HCT116 (cell line): ENCODE results near the gene OR10AD1. TPM values are rescaled to one million over a fixed set of nuclear protein-coding genes. Genes with fewer than 3 reads are reported as not detected.

Source experiments
- ATAC-seq: fragments of 200-7000 bp; cut with Tn5 transposase; 2 replicates; pipeline ENCODE4 v1.9.1; 2020; ENCODE audit warnings: mild to moderate bottlenecking, moderate library complexity
- BruUV-seq: library from RNA; stranded (reverse); fragments of 400-500 nt; replicated peaks from 2 replicates; lab custom pipeline; 2021; lab: Mats Ljungman, UMichigan
- CTCF ChIA-PET: fragments of 300-600 bp; sonication (Branson Sonifier 250); formaldehyde crosslinking; loops from one replicate; lab custom pipeline; 2021; ENCODE audit warnings: antibody characterized with exemption; lab: Charles Lee
- POLR2A ChIA-PET: fragments of 300-600, 350-600 bp; sonication (Branson Sonifier 250); formaldehyde crosslinking; loops from one replicate; lab custom pipeline; 2021; ENCODE audit warnings: antibody characterized with exemption; lab: Charles Lee
- RAD21 ChIA-PET, 2 experiments: fragments of 300-600 bp; sonication (Branson Sonifier 250); formaldehyde crosslinking; loops; one replicate each; lab custom pipeline; 2023; ENCODE audit warnings: low total read pairs in 2 of 2; ENCODE audit not compliant: uncharacterized antibody in 2 of 2, unreplicated experiment in 2 of 2, low non-redundant PET in 1 of 2; lab: Charles Lee
- DNase-seq: peaks from one replicate; pipeline ENCODE4 v3.0.0-alpha.2; 2010; ENCODE audit warnings: low read depth, low spot score
- H2AFZ ChIP-seq: fragments of 200-600 bp; shearing (Covaris generic), sonication (generic); 2 replicates; pipeline ENCODE4 v1.6.1; 2017; ENCODE audit warnings: low read depth, mixed run types, mixed read lengths, antibody characterized with exemption, low read length; ENCODE audit not compliant: poor library complexity, severe bottlenecking
- H3K27ac ChIP-seq: 2 replicates; pipeline ENCODE4 v1.5.1; 2012; ENCODE audit warnings: low read depth, low read length
- H3K27me3 ChIP-seq: fragments of 200-600 bp; sonication (generic); 2 replicates; pipeline ENCODE4 v1.6.1; 2016; ENCODE audit warnings: mixed run types, low read length, mixed read lengths; ENCODE audit not compliant: insufficient read depth
- H3K36me3 ChIP-seq, 2 experiments: fragments of 200-500 bp in 1 of 2; fragments of 200-600 bp in 1 of 2; sonication (Bioruptor generic) in 1 of 2; sonication (generic) in 1 of 2; 2 replicates each; pipeline versions ENCODE4 v1.5.1 to v1.6.1; 2014 to 2016; ENCODE audit warnings: low read length in 2 of 2, inconsistent platforms in 1 of 2, mixed read lengths in 1 of 2, mixed run types in 1 of 2; ENCODE audit not compliant: insufficient read depth in 2 of 2, control insufficient read depth in 1 of 2
- H3K4me1 ChIP-seq, 2 experiments: fragments of 200-600 bp in 1 of 2; sonication (generic) in 1 of 2; 2 replicates each; pipeline versions ENCODE4 v1.5.1 to v1.6.1; 2012 to 2017; ENCODE audit warnings: low read length in 2 of 2, inconsistent platforms in 1 of 2, mild to moderate bottlenecking in 1 of 2, mixed read lengths in 1 of 2, mixed run types in 1 of 2, moderate library complexity in 1 of 2; ENCODE audit not compliant: insufficient read depth in 2 of 2, control insufficient read depth in 1 of 2
- H3K4me2 ChIP-seq: fragments of 200-600 bp; sonication (generic); 2 replicates; pipeline ENCODE4 v1.6.1; 2017; ENCODE audit warnings: mixed run types, low read length, mixed read lengths
- H3K4me3 ChIP-seq, 2 experiments: fragments of 200-600 bp in 1 of 2; sonication (generic) in 1 of 2; replicated peaks in 1 of 2; 2 replicates each; pipeline ENCODE4 v1.5.1; 2011 to 2016; ENCODE audit warnings: low read length in 2 of 2, control low read depth in 1 of 2, low read depth in 1 of 2, mild to moderate bottlenecking in 1 of 2, mixed read lengths in 1 of 2, mixed run types in 1 of 2
- H3K79me2 ChIP-seq: fragments of 200-600 bp; sonication (generic); 2 replicates; pipeline ENCODE4 v1.6.1; 2017; ENCODE audit warnings: mild to moderate bottlenecking, mixed run types, low read length, moderate library complexity, mixed read lengths; ENCODE audit not compliant: insufficient read depth
- H3K9ac ChIP-seq: fragments of 200-600 bp; sonication (generic); 2 replicates; pipeline ENCODE4 v1.6.1; 2016; ENCODE audit warnings: low read length, mixed read lengths
- H3K9me2 ChIP-seq: fragments of 200-600 bp; sonication (generic), shearing (Covaris generic); 2 replicates; pipeline ENCODE4 v1.6.1; 2017; ENCODE audit warnings: mixed run types, mild to moderate bottlenecking, moderate library complexity; ENCODE audit not compliant: insufficient read depth
- H3K9me3 ChIP-seq, 2 experiments: fragments of 200-500 bp in 1 of 2; fragments of 200-600 bp in 1 of 2; sonication (Bioruptor generic) in 1 of 2; sonication (generic) in 1 of 2; 2 replicates each; pipeline ENCODE4 v1.6.1; 2014 to 2017; ENCODE audit warnings: low read length in 2 of 2, mixed read lengths in 2 of 2, inconsistent platforms in 1 of 2, low read depth in 1 of 2, mild to moderate bottlenecking in 1 of 2, mixed run types in 1 of 2, moderate library complexity in 1 of 2; ENCODE audit not compliant: control insufficient read depth in 1 of 2, insufficient read depth in 1 of 2
- H4K20me1 ChIP-seq: fragments of 200-600 bp; sonication (generic), shearing (Covaris generic); 2 replicates; pipeline ENCODE4 v1.6.1; 2017; ENCODE audit warnings: mixed run types, mild to moderate bottlenecking, moderate library complexity; ENCODE audit not compliant: insufficient read depth
- CBX3 ChIP-seq: IDR thresholded peaks from 2 replicates; pipeline ENCODE4 v1.6.1; 2012; ENCODE audit warnings: low read depth
- CEBPB ChIP-seq: IDR thresholded peaks from 2 replicates; pipeline ENCODE4 v1.6.1; 2012; ENCODE audit warnings: low read depth
- CTCF ChIP-seq, 3 experiments: fragments of 200-600 bp in 1 of 3; sonication (generic) in 1 of 3; IDR thresholded peaks in 2 of 3; conservative IDR thresholded peaks in 1 of 3; 2 replicates each; pipeline ENCODE4 v1.5.1; 2012 to 2017; ENCODE audit warnings: low read depth in 2 of 3, low read length in 2 of 3, antibody characterized with exemption in 1 of 3, borderline replicate concordance in 1 of 3, control low read depth in 1 of 3, mild to moderate bottlenecking in 1 of 3, mixed read lengths in 1 of 3, mixed run types in 1 of 3, moderate library complexity in 1 of 3; ENCODE audit not compliant: insufficient read depth in 1 of 3
- EGR1 ChIP-seq: IDR thresholded peaks from 2 replicates; pipeline ENCODE4 v1.6.1; 2012; ENCODE audit warnings: low read depth
- ELF1 ChIP-seq: IDR thresholded peaks from 2 replicates; pipeline ENCODE4 v1.6.1; 2012; ENCODE audit warnings: low read depth, borderline replicate concordance
- EZH2 ChIP-seq: fragments of 200-600 bp; sonication (generic); IDR thresholded peaks from 2 replicates; pipeline ENCODE4 v1.6.1; 2017; ENCODE audit warnings: antibody characterized with exemption, mixed run types
- EZH2phosphoT487 ChIP-seq: fragments of 200-600 bp; IDR thresholded peaks from 2 replicates; pipeline ENCODE4 v1.6.1; 2018; ENCODE audit warnings: antibody characterized with exemption, borderline replicate concordance
- FOSL1 ChIP-seq: IDR thresholded peaks from 2 replicates; pipeline ENCODE4 v1.6.1; 2012; ENCODE audit warnings: low read depth
- JUND ChIP-seq: IDR thresholded peaks from 2 replicates; pipeline ENCODE4 v1.6.1; 2012
- MAX ChIP-seq: IDR thresholded peaks from 2 replicates; pipeline ENCODE4 v1.6.1; 2012
- POLR2A ChIP-seq: IDR thresholded peaks from 2 replicates; pipeline ENCODE4 v1.7.0; 2011; ENCODE audit warnings: borderline replicate concordance; ENCODE audit not compliant: insufficient read depth, insufficient read length; ENCODE audit errors: extremely low read depth
- POLR2AphosphoS5 ChIP-seq: IDR thresholded peaks from 2 replicates; pipeline ENCODE4 v1.6.1; 2011; ENCODE audit warnings: mild to moderate bottlenecking, low read depth, low read length, moderate library complexity
- RAD21 ChIP-seq: IDR thresholded peaks from 2 replicates; pipeline ENCODE4 v1.6.1; 2012; ENCODE audit warnings: low read depth, mild to moderate bottlenecking
- REST ChIP-seq: IDR thresholded peaks from 2 replicates; pipeline ENCODE4 v1.6.1; 2012; ENCODE audit warnings: low read depth
- SIN3A ChIP-seq: IDR thresholded peaks from 2 replicates; pipeline ENCODE4 v1.6.1; 2012; ENCODE audit warnings: low read depth
- SP1 ChIP-seq: IDR thresholded peaks from 2 replicates; pipeline ENCODE4 v1.6.1; 2012; ENCODE audit warnings: low read depth
- SRF ChIP-seq: IDR thresholded peaks from 2 replicates; pipeline ENCODE4 v1.6.1; 2012; ENCODE audit warnings: low read depth
- TCF7L2 ChIP-seq: IDR thresholded peaks from 2 replicates; pipeline ENCODE4 v1.7.0; 2011; ENCODE audit warnings: borderline replicate concordance, inconsistent platforms; ENCODE audit not compliant: insufficient read depth, insufficient read length; ENCODE audit errors: extremely low read depth
- YY1 ChIP-seq: IDR thresholded peaks from 2 replicates; pipeline ENCODE4 v1.6.1; 2011; ENCODE audit warnings: low read length, low read depth, moderate library complexity, mild to moderate bottlenecking; ENCODE audit not compliant: insufficient replicate concordance; ENCODE audit errors: extremely low read depth
- ZBTB33 ChIP-seq: IDR thresholded peaks from 2 replicates; pipeline ENCODE4 v1.6.1; 2011; ENCODE audit warnings: mild to moderate bottlenecking, low read length, moderate library complexity; ENCODE audit not compliant: insufficient replicate concordance; ENCODE audit errors: extremely low read depth
- intact Hi-C: fragments of 100-400 bp; cut with micrococcal nuclease; formaldehyde crosslinking; loops from 2 replicates; pipeline ENCODE4 v1.10.0; 2022
- total RNA-seq: library from RNA; stranded (reverse); gene quantifications from one replicate; pipeline ENCODE4 v1.2.1, GENCODE V29; 2021; ENCODE audit not compliant: unreplicated experiment

OR10AD1 gene
- total RNA-seq, 1 experiment from 2014 or later: not detected

- ATAC-seq: peak; percentile 64
- no peaks in the 10 kb centered on the region for H3K27me3 ChIP-seq
- peak overlapping the region; percentile 96 for H3K4me2 ChIP-seq
- peak overlapping the region; percentile 54 to 69 for H3K4me3 ChIP-seq
- DNase-seq: peak; percentile 23
- H3K79me2 ChIP-seq: no peaks in the 10 kb centered on the region
- no peaks in the 10 kb centered on the region for H3K9me3 ChIP-seq
- BruUV-seq: TSS peak; percentile 96
- peak overlapping the region; percentile 99 for H2AFZ ChIP-seq
- peak overlapping the region; percentile 65 for H3K9ac ChIP-seq
- intact Hi-C loops: loop anchor here (5.0 to 10.0 kb wide), 2 partner anchors 155 to 257 kb away; partner anchors contain the start of gene ZNF641
- CTCF ChIA-PET: interaction anchor here (0.6 to 2.4 kb wide), 15 partner anchors 8 to 1166 kb away, joined by 3 to 13 read pairs (median 3); partner anchors contain the start of genes ASB8, CCDC184 and VDR
- POLR2A ChIA-PET: interaction anchor here (1.2 kb wide), 1 partner anchor 292 kb away, joined by 5 read pairs; the partner anchor contains the start of gene VDR
- H3K27ac ChIP-seq: peak overlapping the region; percentile 62
- no peaks in the 10 kb centered on the region for H4K20me1 ChIP-seq
- peaks cover 10 to 20% of the 10 kb centered on the region in 2 experiments; a peak in 3 of 4 replicates for H3K4me1 ChIP-seq
- no peak for TF ChIP-seq SP1
- TF ChIP-seq JUND: no peak
- no peak for TF ChIP-seq TCF7L2
- TF ChIP-seq EGR1: no peak
- TF ChIP-seq CBX3: no peak; the same call in 1 of the 2 replicates
- TF ChIP-seq SIN3A: peak; percentile 51; the same call in 1 of the 2 replicates
- no peak for TF ChIP-seq ELF1
- TF ChIP-seq SRF: no peak
- TF ChIP-seq FOSL1: no peak
- peak; percentile 36 to 69 (median 59); a peak in 5 of 6 replicates for TF ChIP-seq CTCF (IDR thresholded peaks at IDR 0.05 in 2 of 3, conservative IDR thresholded peaks at IDR 0.05 in 1 of 3; ENCODE audit: borderline replicate concordance in 1 of 3, insufficient read depth in 1 of 3, low read depth in 2 of 3, low read length in 2 of 3)
- TF ChIP-seq YY1: no peak
- TF ChIP-seq EZH2: no peak
- no peak for TF ChIP-seq CEBPB
- no peak for TF ChIP-seq REST
- no peak for TF ChIP-seq ZBTB33
- no peak for TF ChIP-seq POLR2A
- no peak for TF ChIP-seq POLR2AphosphoS5
- peak; percentile 35; the same call in 1 of the 2 replicates for TF ChIP-seq RAD21
- no peak for TF ChIP-seq EZH2phosphoT487
- TF ChIP-seq MAX: 0 out of 2 replicates have a peak, but pooled peaks have one; percentile 19
- no peaks in the 10 kb centered on the region for H3K36me3 ChIP-seq
- no peaks in the 10 kb centered on the region for H3K9me2 ChIP-seq
- RAD21 ChIA-PET: no interaction called here
These were observed 5.5 kb downstream of the OR10AD1 start for GRCh38 chr12:48197549-48197970.
